ENCODE results near the gene MYH6. TPM values are rescaled to one million over a fixed set of nuclear protein-coding genes. Genes with fewer than 3 reads are reported as not detected.

MYH6 gene
- total RNA-seq, 1 experiment from 2014 or later: 0.07 TPM

GRCh38 chr14:23353433-23353780, 54.7 kb downstream of the MYH6 start:
- Mint-ChIP-seq H3K4me1 (peaks cover 12 to 14% of the 10 kb centered on the region in 2 experiments), H3K4me3 (peak overlapping the region; percentile 71 to 77), H3K9me3 (no peaks in the 10 kb centered on the region; a peak in 2 of 5 replicates), H3K27ac (no peak overlapping the region), H3K27me3 (ENCODE audit: low read depth) (peaks cover 39% of the 10 kb centered on the region), H3K36me3 (ENCODE audit: insufficient read depth in 1 of 3, low read depth in 3 of 3) (peaks cover 15 to 29% (median 28%) of the 10 kb centered on the region in 3 experiments)
- no peak overlapping the region for H3K23ac ChIP-seq (ENCODE audit: insufficient read length, low read depth, low read length)
- no peaks in the 10 kb centered on the region for H4K20me1 ChIP-seq (ENCODE audit: control insufficient read depth, insufficient read depth, insufficient read length)
- no peak overlapping the region for H3T11ph ChIP-seq (ENCODE audit: low read length)
- no peak for TF ChIP-seq CTCF (conservative IDR thresholded peaks at IDR 0.05)
- no peak overlapping the region for H3K4ac ChIP-seq (ENCODE audit: low read depth, low read length)
- H3K18ac ChIP-seq (ENCODE audit: insufficient read length, low read depth, low read length): no peak overlapping the region
- no peak overlapping the region for H2AK5ac ChIP-seq (ENCODE audit: insufficient read length, low read length)
- H3K27me3 ChIP-seq (ENCODE audit: insufficient read depth, low read length): no peaks in the 10 kb centered on the region; the same call in 1 of the 2 replicates
- no peak overlapping the region for H4K8ac ChIP-seq (replicated peaks; ENCODE audit: insufficient read length, low read depth, low read length)
- H2BK12ac ChIP-seq (ENCODE audit: insufficient read length, low read depth, low read length): no peak overlapping the region
- no peak overlapping the region for H2BK120ac ChIP-seq (ENCODE audit: low read depth, low read length, poor library complexity, severe bottlenecking)
- no peak overlapping the region for H2AFZ ChIP-seq (ENCODE audit: low read length)
- peak overlapping the region; percentile 24 for H3K4me2 ChIP-seq (ENCODE audit: insufficient read depth, insufficient read length, low read length)
- 0 out of 2 replicates have a peak, but pooled peaks cover 2% of the 10 kb centered on the region for H3K4me1 ChIP-seq (ENCODE audit: insufficient read depth, low read length)
- no peak overlapping the region for H3K27ac ChIP-seq (ENCODE audit: insufficient read length, low read depth, low read length)
- H3K79me1 ChIP-seq (ENCODE audit: insufficient read depth, low read depth, low read length, poor library complexity, severe bottlenecking): no peaks in the 10 kb centered on the region
- no peaks in the 10 kb centered on the region for H3K9me3 ChIP-seq (ENCODE audit: control insufficient read depth, low read depth, low read length)
- no peak for DNase-seq
- peaks cover 5% of the 10 kb centered on the region for H3K23me2 ChIP-seq (ENCODE audit: insufficient read length, low read depth, low read length, poor library complexity, severe bottlenecking)
- no peak overlapping the region for H4K91ac ChIP-seq (ENCODE audit: insufficient read length, low read depth, low read length)
- H2BK5ac ChIP-seq (ENCODE audit: insufficient read length, low read length): no peak overlapping the region
- H3K56ac ChIP-seq (ENCODE audit: insufficient read length, low read depth, low read length): no peak overlapping the region
- no peak overlapping the region for H3K9ac ChIP-seq (ENCODE audit: extremely low read depth, insufficient read length, low read length)
- H3K79me2 ChIP-seq (ENCODE audit: insufficient read depth, low read length): no peaks in the 10 kb centered on the region
- H4K5ac ChIP-seq (ENCODE audit: insufficient read length, low read depth, low read length): no peak overlapping the region
- H2BK20ac ChIP-seq (ENCODE audit: low read depth, low read length, poor library complexity, severe bottlenecking): no peak overlapping the region
- no peak overlapping the region for H3K14ac ChIP-seq (ENCODE audit: insufficient read depth, low read length)
- no peak overlapping the region for H2BK15ac ChIP-seq (ENCODE audit: low read depth, low read length)
- no CpG with 5 or more reads among the region's 5 CpGs for whole genome bisulfite sequencing (ENCODE audit: extremely low coverage, insufficient read length, low lambda C conversion rate)
